SW 1271 (cell line): ENCODE results near the gene ABCA3.

Source experiments
- DNase-seq, 2 experiments: peaks; one replicate each; lab custom pipeline; 2025; lab: John Stamatoyannopoulos, UW

ABCA3 gene

GRCh38 chr16:2235234-2235651 lies 105.3 kb downstream of the ABCA3 start:
- DNase-seq: no peak

GRCh38 chr16:2234813-2235170 lies 105.7 kb downstream of the ABCA3 start:
- no peak for DNase-seq

DNA sequence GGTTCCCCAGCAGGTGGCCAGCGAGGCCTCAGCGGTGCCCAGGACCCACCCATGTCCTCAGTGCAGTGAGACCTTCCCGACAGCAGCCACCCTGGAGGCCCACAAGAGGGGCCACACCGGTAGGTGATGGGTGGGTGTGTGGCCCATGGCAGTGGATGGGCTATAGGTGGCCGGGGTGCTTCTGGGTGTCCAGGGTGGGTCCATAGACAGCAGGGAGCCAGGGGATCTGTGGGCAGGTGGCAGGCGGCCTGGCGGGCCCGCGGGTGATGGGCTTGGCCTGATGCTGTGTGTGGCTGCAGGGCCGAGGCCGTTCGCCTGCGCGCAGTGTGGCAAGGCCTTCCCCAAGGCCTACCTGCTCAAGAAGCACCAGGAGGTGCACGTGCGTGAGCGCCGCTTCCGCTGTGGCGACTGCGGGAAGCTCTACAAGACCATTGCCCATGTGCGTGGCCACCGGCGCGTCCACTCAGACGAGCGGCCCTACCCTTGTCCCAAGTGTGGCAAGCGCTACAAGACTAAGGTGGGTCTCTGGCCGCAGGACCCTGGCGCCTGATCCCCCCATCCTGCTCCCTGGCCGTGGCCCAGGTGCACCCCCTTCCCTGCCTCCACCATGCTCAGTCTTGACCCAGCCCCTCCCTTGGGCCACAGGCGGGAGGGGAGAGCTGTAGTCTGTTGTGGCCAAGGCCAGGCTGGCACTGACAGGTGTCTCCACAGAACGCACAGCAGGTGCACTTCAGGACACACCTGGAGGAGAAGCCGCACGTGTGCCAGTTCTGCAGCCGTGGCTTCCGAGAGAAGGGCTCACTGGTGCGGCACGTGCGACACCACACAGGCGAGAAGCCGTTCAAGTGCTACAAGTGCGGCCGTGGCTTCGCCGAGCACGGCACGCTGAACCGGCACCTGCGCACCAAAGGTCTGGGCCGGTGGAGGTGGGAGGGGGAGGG lies 106.4 kb downstream of the ABCA3 start:
- DNase-seq: no peak

- DNase-seq: no peak
Observed at GRCh38 chr16:2233046-2233775, 107.3 kb downstream of the ABCA3 start.

DNA sequence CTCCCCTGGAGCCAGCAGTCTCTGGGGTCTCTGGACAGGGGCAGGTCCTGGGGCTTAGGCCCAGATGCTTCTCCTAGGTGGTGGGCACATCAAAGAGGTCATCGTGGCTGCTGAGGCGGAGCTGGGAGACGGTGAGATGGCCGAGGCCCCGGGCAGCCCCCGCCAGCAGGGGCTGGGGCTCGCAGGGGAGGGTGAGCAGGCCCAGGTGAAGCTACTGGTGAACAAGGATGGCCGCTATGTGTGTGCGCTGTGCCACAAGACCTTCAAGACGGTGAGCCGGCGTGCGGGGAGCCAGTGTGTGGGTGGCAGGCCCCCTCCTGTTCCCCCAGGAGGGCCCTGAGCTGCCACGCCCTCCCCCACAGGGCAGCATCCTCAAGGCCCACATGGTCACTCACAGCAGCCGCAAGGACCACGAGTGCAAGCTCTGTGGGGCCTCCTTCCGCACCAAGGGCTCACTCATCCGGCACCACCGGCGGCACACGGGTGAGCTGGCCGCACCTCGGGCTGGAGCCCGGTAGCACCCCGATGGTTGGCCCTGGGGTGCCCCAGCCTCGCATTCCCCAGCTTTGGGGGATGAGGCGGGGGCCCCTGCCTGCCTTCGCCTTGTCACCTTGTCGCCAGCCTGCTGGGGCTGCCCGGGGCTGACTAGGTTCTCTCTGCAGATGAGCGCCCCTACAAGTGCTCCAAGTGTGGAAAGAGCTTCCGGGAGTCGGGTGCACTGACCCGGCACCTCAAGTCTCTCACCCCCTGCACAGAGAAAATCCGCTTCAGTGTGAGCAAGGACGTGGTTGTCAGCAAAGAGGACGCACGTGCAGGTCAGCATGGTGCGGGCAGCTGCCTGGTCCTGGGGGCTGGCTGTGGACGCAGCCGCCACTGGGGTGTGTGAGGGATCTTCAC lies 108.2 kb downstream of the ABCA3 start:
- no peak for DNase-seq

DNA sequence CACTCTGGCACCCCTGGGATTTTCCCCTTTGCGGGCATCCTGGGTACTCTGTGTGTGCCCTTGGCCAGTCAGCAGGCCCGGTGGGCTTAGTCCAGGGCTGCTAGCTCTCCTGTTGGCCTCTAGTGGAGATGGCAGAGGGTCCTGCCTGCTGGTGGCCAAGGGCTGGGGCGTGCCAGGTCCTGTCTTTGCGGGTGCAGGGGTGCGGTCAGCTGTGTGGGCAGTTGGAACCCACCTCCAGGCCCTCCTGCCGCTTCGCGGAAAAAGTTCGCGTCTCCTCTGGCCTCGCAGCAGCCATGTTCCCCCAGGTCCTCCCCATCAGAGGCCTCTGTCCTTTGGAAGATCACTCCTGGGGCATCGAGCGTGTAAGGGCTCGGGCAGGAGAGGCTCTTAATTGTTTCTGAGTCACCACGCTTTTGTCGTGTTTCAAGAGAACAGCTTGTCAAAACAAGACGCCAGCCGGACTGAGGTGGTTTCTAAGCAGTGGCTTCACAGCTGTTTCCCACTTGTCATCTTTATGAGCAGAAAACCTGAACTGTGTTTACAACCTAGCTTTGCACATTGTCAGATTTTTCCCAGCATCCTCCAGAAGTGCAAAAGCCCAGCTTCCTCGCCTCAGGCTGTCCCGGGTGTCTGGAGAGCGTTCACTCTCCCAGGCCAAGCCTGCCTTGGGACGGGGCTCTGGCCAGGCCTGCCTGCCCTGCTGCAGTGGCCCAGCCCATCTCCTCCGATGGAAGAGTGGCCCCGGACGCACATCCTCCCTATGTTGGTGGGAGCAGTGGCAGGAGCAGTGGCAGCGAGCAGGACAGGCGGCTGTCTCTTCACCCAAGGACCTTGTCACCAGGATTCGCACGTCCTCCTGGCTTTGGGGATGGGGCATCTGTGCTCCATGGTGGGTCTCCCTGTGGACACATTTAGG lies 109.3 kb downstream of the ABCA3 start:
- no peak for DNase-seq

- DNase-seq: no peak
Observed at GRCh38 chr16:2230376-2230775, 110.2 kb downstream of the ABCA3 start.

DNA sequence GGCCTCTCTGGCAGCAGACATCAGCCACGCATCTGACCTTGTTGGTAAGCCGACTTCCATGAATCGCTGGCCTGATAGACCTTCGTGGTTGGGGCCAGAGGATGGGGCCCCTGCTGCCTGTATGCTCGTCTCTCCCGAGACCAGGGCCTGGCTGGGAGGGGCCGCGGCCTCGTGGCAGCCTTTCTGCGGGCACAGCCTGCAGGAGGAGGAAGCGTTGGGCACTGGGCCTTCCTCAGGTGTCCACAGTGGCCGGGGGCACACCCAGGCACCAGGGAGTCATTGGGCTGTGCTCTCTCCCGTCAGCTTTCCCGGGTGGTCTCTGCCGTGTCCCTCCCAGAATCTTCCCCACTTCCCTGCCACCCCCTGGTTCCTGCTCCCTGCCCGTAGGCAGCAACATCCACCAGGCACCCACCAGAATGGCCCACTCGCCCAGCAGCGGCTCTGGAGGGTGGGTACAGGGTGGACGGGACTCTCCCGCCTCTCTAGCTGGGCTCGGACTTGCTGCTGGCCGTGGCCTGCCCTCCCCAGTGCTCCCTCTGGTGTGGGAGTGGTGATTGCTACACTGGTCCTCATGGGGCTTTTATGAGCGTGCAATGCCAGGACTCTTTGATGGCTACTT lies 110.8 kb downstream of the ABCA3 start:
- no peak for DNase-seq

GRCh38 chr16:2229091-2229490 lies 111.4 kb downstream of the ABCA3 start:
- no peak for DNase-seq

DNA sequence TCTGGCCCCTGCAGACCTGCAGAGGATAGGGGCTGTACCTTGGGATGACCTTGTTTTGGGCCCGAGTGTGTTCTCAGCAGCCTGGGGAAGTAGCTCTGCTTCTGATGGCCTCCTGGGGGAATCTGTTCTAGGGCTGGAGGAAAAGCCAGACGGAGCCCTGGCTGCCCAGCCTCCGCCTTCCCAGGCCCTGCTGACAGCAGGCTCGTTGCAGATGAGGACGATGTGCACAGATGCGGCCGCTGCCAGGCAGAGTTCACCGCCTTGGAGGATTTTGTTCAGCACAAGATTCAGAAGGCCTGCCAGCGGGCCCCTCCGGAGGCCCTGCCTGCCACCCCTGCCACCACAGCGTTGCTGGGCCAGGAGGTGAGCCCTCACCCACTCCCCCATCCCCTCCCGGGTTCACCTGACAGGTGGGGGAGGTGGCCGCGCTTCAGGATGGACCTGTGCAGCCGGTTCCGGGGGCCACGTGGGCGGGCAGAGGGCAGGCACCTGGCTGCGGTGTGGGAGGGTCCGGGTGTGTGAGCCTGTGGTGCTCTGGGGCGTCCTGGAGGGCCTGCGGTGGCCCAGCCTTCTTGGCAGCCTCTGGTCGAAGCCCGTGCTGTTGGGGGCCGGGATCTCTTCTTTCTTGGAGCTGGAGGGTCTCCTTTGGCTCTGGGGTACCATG lies 112.2 kb downstream of the ABCA3 start:
- DNase-seq: no peak

DNA sequence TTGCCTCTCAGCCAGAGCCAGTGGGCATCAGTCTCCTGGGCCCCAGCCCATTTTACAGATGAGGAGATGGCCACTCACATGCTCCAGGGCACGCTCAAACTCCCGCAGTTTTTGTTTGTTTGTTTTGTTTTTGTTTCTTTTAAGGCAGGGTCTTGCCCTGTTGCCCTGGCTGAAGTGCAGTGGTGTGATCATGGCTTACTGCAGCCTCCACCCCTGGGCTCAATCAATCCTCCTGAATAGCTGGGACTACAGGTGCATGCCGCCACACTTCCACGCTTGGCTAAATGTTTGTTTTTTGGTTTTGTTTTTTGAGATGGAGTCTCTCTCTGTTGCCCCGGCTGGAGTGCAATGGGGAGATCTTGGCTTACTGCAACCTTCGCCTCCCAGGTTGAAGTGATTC lies 113.6 kb downstream of the ABCA3 start:
- DNase-seq: no peak

GRCh38 chr16:2226245-2226793 lies 114.2 kb downstream of the ABCA3 start:
- DNase-seq: no peak
